ENCODE results near the gene ACIN1.
"Not testable (repeated sequence)": the region's sequence is repeated elsewhere in the genome, so short reads cannot be mapped to it uniquely, and the experiment has no call there.

ACIN1 gene

DNA sequence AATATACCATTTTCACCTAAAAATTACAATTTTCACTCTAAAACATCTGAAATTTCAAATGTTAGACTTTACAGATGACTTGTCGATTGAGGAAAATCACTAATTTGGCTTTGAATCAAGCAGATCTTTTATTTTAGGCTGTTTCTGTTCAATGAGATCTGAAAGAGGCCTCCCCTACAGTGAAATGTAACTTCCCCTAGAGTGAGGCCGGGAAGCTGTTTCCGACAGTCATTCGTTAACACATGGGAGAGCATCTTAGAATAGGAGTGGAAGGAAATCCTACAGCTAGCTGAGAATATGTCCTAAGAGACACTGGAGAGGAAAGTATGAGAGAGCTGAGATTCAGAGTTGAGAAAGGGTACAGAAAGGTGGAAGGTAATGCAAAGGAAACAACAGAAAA, 79.3 kb downstream of the ACIN1 start:
- Mint-ChIP-seq H3K9me3 (no peaks in the 10 kb centered on the region), H3K27ac (no peak overlapping the region), H3K36me3 (ENCODE audit: low read depth) (no peaks in the 10 kb centered on the region), H3K27me3 (no peaks in the 10 kb centered on the region), H3K4me1 (ENCODE audit: low read depth) (peaks cover 6% of the 10 kb centered on the region), H3K4me3 (no peak overlapping the region)
- intact Hi-C loops (cut with micrococcal nuclease): no loop called here

DNA sequence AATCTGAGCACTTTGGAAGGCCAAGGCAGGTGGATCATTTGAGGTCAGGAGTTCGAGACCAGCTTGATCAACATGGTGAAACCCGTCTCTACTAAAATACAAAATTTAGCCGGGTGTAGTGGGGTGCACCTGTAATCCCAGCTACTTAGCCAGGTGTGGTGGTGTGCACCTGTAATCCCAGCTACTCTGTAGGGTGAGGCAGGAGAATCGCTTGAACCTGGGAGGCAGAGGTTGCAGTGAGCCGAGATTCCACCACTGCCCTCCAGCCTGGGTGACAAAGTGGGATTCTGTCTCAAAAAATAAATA, 81.2 kb downstream of the ACIN1 start:
- H3K4me3 Mint-ChIP-seq; H3K27me3 Mint-ChIP-seq; H3K9me3 Mint-ChIP-seq; intact Hi-C loops (cut with micrococcal nuclease); H3K27ac Mint-ChIP-seq; H3K4me1 Mint-ChIP-seq (ENCODE audit: low read depth); H3K36me3 Mint-ChIP-seq (ENCODE audit: low read depth): not testable (repeated sequence)

DNA sequence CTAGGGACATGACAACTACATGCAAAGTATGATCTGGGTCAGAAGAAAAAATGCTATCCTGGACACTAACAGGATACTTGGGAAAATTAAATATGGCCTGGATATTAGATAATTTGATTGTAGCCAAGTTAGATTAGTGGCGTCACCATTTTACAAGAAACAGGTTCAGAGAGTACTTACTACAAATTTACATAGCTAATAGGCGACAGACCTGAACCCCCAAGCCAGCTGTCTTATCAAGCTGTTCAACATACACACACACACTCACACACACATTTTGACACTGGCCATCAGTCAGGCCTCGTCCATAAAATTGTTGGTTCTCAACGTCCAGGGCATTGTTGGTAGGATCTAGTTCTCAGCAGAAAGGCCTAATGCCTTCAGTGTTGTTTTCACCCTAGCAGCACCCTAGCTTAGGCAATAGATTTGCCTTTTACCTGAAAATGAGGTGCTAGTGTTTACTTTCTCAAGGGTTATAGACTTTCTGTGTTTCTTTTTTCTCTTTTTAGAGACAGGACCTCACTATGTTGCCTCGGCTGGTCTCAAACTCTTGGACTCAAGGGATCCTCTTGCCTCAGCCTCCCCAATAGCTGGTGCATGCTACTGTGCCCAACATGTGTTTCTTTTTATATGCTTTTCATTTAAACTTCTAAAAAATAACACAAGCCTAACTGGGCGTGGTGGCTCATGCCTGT, 81.7 kb downstream of the ACIN1 start:
- intact Hi-C loops (cut with micrococcal nuclease): no loop called here
- H3K9me3 Mint-ChIP-seq: no peaks in the 10 kb centered on the region
- peaks cover 13% of the 10 kb centered on the region for H3K4me1 Mint-ChIP-seq (ENCODE audit: low read depth)
- no peak overlapping the region for H3K4me3 Mint-ChIP-seq
- no peak overlapping the region for H3K27ac Mint-ChIP-seq
- H3K36me3 Mint-ChIP-seq (ENCODE audit: low read depth): no peaks in the 10 kb centered on the region
- H3K27me3 Mint-ChIP-seq: no peaks in the 10 kb centered on the region

DNA sequence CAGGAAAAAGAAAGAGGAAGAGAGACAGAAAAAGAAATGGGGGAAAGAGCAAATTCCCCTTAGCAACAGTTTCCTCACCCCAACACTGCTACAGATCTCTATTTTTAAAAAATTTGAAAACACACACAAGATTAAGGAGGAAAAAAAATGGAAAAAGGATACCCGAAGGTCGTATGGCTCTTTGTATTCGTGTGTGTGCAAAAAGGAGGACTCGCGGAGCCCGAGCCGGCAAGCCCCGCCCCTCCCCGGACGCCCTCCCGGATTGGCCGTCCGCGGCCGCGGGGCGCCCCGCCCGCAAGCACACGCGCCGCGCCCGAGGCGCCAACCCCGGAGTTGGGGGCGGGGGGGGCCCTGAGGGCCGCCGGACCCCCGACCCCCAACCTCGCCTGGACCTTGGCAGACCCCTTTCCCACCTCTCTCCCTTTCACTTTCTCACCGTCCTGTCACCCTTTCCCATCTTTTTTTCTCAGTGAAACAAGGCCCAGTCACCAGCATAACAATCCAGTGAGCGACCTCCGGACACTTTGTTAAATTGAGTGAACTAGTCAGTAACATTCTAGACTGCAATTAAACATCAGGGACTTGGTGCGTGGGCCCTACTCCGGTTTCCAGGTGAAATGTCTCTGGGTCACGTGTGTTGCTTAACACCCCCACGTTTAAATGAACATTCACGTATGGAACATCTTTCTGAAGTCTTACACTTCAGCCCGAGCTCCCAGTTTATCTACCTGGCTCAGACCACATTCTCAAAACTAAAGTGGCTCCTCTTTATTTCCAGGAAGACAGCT, 84.8 kb downstream of the ACIN1 start, which contains the start of gene C14orf93:
TSS of gene C14orf93 (minus strand) at position 205 of the 788 bp plus-strand sequence. CDS start 11,120 bp downstream, outside the sequence.
- Mint-ChIP-seq H3K27ac (peak within 1 kb of the TSS; percentile 99), H3K4me1 (ENCODE audit: low read depth) (peaks cover 14% of the 10 kb centered on the region), H3K9me3 (no peaks in the 10 kb centered on the region), H3K27me3 (no peaks in the 10 kb centered on the region), H3K36me3 (ENCODE audit: low read depth) (peaks cover 7% of the 10 kb centered on the region), H3K4me3 (peak within 1 kb of the TSS; percentile 96)
- intact Hi-C loops (cut with micrococcal nuclease): loop anchor here (5.0 kb wide), 1 partner anchor 277 kb away; the partner anchor contains the start of gene HOMEZ

DNA sequence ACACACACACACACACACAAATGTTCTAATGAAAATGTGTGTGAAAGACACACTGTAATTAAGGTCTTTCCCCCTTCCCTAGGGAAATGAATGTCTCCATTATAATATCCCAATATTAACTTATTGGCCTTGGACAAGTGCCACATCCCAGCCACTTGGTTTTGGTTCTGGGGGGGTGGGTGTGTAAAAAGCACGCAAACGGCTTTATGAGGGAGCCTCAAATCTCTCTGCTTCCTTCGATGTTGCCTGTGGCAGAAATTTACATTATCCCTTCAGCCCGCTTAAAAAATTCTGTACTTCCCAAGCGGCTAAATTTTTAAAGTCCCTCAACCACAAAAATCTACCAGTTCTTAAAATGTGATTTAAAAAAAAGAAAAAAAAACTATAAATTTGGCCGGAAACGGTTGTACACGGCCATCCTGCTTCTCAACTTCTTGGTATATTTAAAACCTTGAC, 85.4 kb downstream of the ACIN1 start:
- Mint-ChIP-seq H3K27ac (peak overlapping the region; percentile 99), H3K36me3 (ENCODE audit: low read depth) (peaks cover 7% of the 10 kb centered on the region), H3K27me3 (no peaks in the 10 kb centered on the region), H3K4me3 (peak overlapping the region; percentile 96), H3K9me3 (no peaks in the 10 kb centered on the region), H3K4me1 (ENCODE audit: low read depth) (peaks cover 14% of the 10 kb centered on the region)
- intact Hi-C loops (cut with micrococcal nuclease): loop anchor here (5.0 kb wide), 1 partner anchor 278 kb away; the partner anchor contains the start of gene HOMEZ

DNA sequence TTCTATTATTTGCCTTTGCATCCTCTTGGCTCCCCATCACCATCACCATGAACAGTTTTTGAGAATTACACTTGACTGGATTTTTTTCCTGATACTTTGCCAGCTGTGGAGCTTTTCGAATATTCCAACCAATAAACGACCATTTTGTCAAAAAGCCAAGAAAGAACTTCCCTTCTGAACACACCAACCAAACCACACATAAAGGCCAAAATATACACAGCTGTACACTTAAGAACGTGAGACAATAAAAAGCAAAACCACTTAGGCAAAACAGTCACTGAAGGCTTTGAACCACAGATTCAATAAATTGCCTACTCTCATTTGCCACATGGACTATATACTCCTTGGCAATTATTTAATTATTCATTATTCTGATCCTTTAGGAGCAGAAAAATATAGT, 86.1 kb downstream of the ACIN1 start:
- intact Hi-C loops (cut with micrococcal nuclease): loop anchor here (5.0 kb wide), 1 partner anchor 278 kb away; the partner anchor contains the start of gene HOMEZ
- Mint-ChIP-seq H3K27ac (peak overlapping the region; percentile 99), H3K27me3 (no peaks in the 10 kb centered on the region), H3K4me3 (no peak overlapping the region), H3K4me1 (ENCODE audit: low read depth) (peaks cover 14% of the 10 kb centered on the region), H3K36me3 (ENCODE audit: low read depth) (peaks cover 7% of the 10 kb centered on the region), H3K9me3 (no peaks in the 10 kb centered on the region)

Data from dendritic cell treated with granulocyte-macrophage colony-stimulating factor and Interleukin-4, amounts not matched to agents 40 ng/mL and 50 ng/mL, for 4 days (primary cell).